Caco-2 (cell line): ENCODE results near the gene VAPA. TPM values are rescaled to one million over a fixed set of nuclear protein-coding genes. Genes with fewer than 3 reads are reported as not detected.

ENCODE experiments used
- BruUV-seq: library from RNA; stranded (reverse); fragments of 400-500 nt; replicated peaks from 2 replicates; lab custom pipeline; 2021; lab: Mats Ljungman, UMichigan
- CTCF ChIA-PET: fragments of 300-600 bp; sonication (Branson Sonifier 250); formaldehyde crosslinking; loops from one replicate; lab custom pipeline; 2022; ENCODE audit warnings: antibody characterized with exemption; lab: Charles Lee
- POLR2A ChIA-PET: fragments of 300-600 bp; sonication (Branson Sonifier 250); formaldehyde crosslinking; loops from one replicate; lab custom pipeline; 2022; ENCODE audit warnings: antibody characterized with exemption; lab: Charles Lee
- DNase-seq, 2 experiments: peaks; one replicate each; pipeline versions ENCODE4 v3.0.0 to v3.0.0-alpha.2; 2020 to 2022
- H3K27me3 ChIP-seq: replicated peaks from 2 replicates; pipeline ENCODE4 v1.6.0; 2011; ENCODE audit warnings: low read length; ENCODE audit not compliant: control insufficient read depth, insufficient read depth
- H3K36me3 ChIP-seq: 2 replicates; pipeline ENCODE4 v1.5.1; 2011; ENCODE audit warnings: low read length; ENCODE audit not compliant: control insufficient read depth, insufficient read depth
- H3K4me1 ChIP-seq: fragments of 250-450 bp; sonication (Bioruptor Pico); 2 replicates; pipeline ENCODE4 v1.5.1; 2020; ENCODE audit warnings: mild to moderate bottlenecking
- H3K4me3 ChIP-seq: 2 replicates; pipeline ENCODE4 v1.5.1; 2011; ENCODE audit warnings: low read depth, mild to moderate bottlenecking, control low read depth, low read length
- H3K9me3 ChIP-seq: fragments of 250-450 bp; sonication (Bioruptor Pico); 2 replicates; pipeline ENCODE4 v1.5.1; 2020; ENCODE audit warnings: mild to moderate bottlenecking, moderate library complexity
- H3K27ac Mint-ChIP-seq: one replicate; pipeline ENCODE4 v1.8.0; 2022; ENCODE audit warnings: mixed read lengths; ENCODE audit not compliant: unreplicated experiment
- H3K27me3 Mint-ChIP-seq: one replicate; pipeline ENCODE4 v1.8.0; 2022; ENCODE audit warnings: mixed read lengths; ENCODE audit not compliant: insufficient read depth, unreplicated experiment
- H3K36me3 Mint-ChIP-seq: one replicate; pipeline ENCODE4 v1.8.0; 2022; ENCODE audit warnings: mild to moderate bottlenecking, mixed read lengths; ENCODE audit not compliant: insufficient read depth, unreplicated experiment
- H3K4me1 Mint-ChIP-seq: one replicate; pipeline ENCODE4 v1.8.0; 2022; ENCODE audit warnings: low read depth, mixed read lengths; ENCODE audit not compliant: unreplicated experiment
- H3K4me3 Mint-ChIP-seq: one replicate; pipeline ENCODE4 v1.8.0; 2022; ENCODE audit warnings: mild to moderate bottlenecking, moderate library complexity, mixed read lengths; ENCODE audit not compliant: unreplicated experiment
- H3K9me3 Mint-ChIP-seq: one replicate; pipeline ENCODE4 v1.8.0; 2022; ENCODE audit warnings: mixed read lengths; ENCODE audit not compliant: unreplicated experiment
- intact Hi-C: fragments of 100-400 bp; cut with micrococcal nuclease; formaldehyde crosslinking; loops from one replicate; pipeline ENCODE4 v1.10.0; 2022; ENCODE audit not compliant: unreplicated experiment
- total RNA-seq: library from RNA; stranded (reverse); gene quantifications from 2 replicates; pipeline ENCODE4 v1.2.3, GENCODE V29; 2022
- TF ChIP-seq, protein P1 (sequence below), 2 experiments: fragments of 200-600 bp in 1 of 2; IDR thresholded peaks; 1 replicate in 1 of 2; 2 replicates in 1 of 2; pipeline versions ENCODE4 v1.5.1 to v1.8.0; 2011 to 2022; ENCODE audit warnings: antibody characterized with exemption in 1 of 2, control low read depth in 1 of 2, inconsistent platforms in 1 of 2, low read depth in 1 of 2, low read length in 1 of 2, mild to moderate bottlenecking in 1 of 2, moderate library complexity in 1 of 2; ENCODE audit not compliant: insufficient read depth in 1 of 2, severe bottlenecking in 1 of 2, unreplicated experiment in 1 of 2

The VAPA gene
- total RNA-seq, 1 experiment from 2014 or later = 222 TPM

DNA sequence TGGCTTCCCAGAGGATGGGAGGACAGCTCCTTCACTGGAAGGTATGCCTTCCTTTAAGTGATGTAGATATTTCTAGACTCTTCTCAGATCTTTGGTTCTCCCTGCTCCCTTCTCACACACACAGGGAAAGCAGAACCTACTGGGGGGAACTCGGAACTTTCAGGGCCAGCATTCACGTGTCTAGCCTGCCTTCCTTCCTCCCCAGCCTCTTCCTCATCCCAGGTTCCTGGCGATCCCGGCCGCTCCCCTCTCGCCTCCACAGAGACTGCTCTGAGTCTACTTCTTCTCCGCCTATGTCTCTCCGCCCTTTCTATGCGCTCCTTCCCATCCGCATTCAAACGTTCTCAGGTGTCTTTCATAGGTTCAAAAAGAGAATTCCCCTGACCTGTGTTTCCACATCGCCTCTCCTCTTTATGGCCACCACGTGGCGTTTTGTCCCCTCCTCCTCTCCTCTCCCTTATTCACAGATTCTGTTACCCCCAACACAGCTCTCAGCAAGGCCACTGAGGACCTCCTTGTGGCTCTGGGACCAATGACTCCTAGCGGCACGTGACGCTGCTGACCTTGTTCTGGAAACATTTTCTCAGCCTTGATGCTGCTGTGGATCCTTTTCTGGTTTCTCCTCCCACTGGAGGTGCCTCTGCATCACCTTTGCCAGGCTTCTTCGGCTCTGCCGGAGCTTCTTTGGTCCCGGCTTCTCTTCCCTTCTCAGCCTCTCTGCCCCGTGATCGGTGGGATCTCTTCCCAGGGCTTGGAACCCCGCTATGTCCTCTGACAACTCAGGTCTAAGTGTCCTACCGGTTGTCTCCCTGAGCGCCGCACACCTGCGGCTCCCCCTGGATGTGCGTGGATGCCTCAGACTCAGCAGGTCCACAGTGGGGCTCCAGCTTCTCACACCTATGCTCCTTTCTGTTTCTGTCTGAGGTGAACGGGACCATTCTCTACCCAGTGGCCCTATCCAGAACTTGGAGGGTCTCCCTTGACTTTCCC lies 77.5 kb downstream of the VAPA start:
- H3K27me3 ChIP-seq = no peaks in the 10 kb centered on the region
- TF ChIP-seq, protein P1, sequence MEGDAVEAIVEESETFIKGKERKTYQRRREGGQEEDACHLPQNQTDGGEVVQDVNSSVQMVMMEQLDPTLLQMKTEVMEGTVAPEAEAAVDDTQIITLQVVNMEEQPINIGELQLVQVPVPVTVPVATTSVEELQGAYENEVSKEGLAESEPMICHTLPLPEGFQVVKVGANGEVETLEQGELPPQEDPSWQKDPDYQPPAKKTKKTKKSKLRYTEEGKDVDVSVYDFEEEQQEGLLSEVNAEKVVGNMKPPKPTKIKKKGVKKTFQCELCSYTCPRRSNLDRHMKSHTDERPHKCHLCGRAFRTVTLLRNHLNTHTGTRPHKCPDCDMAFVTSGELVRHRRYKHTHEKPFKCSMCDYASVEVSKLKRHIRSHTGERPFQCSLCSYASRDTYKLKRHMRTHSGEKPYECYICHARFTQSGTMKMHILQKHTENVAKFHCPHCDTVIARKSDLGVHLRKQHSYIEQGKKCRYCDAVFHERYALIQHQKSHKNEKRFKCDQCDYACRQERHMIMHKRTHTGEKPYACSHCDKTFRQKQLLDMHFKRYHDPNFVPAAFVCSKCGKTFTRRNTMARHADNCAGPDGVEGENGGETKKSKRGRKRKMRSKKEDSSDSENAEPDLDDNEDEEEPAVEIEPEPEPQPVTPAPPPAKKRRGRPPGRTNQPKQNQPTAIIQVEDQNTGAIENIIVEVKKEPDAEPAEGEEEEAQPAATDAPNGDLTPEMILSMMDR (IDR thresholded peaks at IDR 0.05; ENCODE audit: insufficient read depth in 1 of 2, low read depth in 1 of 2, low read length in 1 of 2, severe bottlenecking in 1 of 2, unreplicated experiment in 1 of 2) = no peak
- Mint-ChIP-seq H3K4me3 (no peak overlapping the region), H3K36me3 (no peaks in the 10 kb centered on the region), H3K27me3 (no peaks in the 10 kb centered on the region), H3K4me1 (peaks cover 2% of the 10 kb centered on the region), H3K9me3 (no peaks in the 10 kb centered on the region), H3K27ac (no peak overlapping the region)
- no peak for DNase-seq
- intact Hi-C loops = no loop called here
- no TSS peak for BruUV-seq
- H3K36me3 ChIP-seq = no peaks in the 10 kb centered on the region
- ChIA-PET CTCF (no interaction called here), POLR2A (no interaction called here)
- H3K4me3 ChIP-seq = no peak overlapping the region
- no peaks in the 10 kb centered on the region for H3K9me3 ChIP-seq
- H3K4me1 ChIP-seq = no peaks in the 10 kb centered on the region

DNA sequence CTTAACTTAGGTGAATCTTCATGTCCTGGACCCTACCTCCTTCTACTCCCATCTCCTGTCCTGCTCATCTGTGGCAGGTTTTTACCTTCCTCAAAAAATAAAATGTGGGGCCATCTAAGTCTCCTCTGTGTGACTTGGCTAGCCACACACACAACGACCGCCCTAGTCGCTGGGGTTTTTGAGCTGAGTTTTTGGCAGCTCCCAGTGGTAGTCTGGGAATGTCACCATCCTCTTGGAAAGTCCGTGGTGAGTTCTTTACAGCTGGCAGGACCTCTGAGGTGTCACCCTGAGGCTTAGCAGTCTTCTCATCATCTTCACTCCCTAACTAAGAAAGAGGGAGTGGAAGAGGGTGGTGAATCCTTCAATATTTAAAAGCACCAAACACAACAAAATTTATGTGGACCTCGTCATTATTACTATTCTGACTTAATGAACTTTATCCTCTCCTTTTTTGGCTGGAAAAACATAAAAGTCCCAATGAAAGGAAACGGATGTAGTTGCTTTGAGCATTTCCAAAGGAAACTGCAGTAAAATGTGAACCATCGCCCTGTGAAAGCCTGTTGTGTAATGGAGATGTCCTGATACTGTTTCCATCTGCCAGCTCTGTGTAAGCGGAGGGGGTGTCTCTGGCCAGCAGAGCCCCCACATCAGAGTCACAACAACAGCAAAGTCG lies 78.6 kb downstream of the VAPA start:
- DNase-seq = no peak
- POLR2A ChIA-PET = no interaction called here
- CTCF ChIA-PET = no interaction called here
- H3K9me3 ChIP-seq = no peaks in the 10 kb centered on the region
- no peaks in the 10 kb centered on the region for H3K36me3 Mint-ChIP-seq
- H3K4me1 Mint-ChIP-seq = no peaks in the 10 kb centered on the region
- intact Hi-C loops = no loop called here
- no peaks in the 10 kb centered on the region for H3K4me1 ChIP-seq
- H3K27me3 Mint-ChIP-seq = no peaks in the 10 kb centered on the region
- H3K36me3 ChIP-seq = no peaks in the 10 kb centered on the region
- no peak overlapping the region for H3K27ac Mint-ChIP-seq
- TF ChIP-seq, protein P1 (IDR thresholded peaks at IDR 0.05; ENCODE audit: insufficient read depth in 1 of 2, low read depth in 1 of 2, low read length in 1 of 2, severe bottlenecking in 1 of 2, unreplicated experiment in 1 of 2) = no peak
- no peak overlapping the region for H3K4me3 ChIP-seq
- no peak overlapping the region for H3K4me3 Mint-ChIP-seq
- no TSS peak for BruUV-seq
- H3K27me3 ChIP-seq = no peaks in the 10 kb centered on the region
- H3K9me3 Mint-ChIP-seq = no peaks in the 10 kb centered on the region

DNA sequence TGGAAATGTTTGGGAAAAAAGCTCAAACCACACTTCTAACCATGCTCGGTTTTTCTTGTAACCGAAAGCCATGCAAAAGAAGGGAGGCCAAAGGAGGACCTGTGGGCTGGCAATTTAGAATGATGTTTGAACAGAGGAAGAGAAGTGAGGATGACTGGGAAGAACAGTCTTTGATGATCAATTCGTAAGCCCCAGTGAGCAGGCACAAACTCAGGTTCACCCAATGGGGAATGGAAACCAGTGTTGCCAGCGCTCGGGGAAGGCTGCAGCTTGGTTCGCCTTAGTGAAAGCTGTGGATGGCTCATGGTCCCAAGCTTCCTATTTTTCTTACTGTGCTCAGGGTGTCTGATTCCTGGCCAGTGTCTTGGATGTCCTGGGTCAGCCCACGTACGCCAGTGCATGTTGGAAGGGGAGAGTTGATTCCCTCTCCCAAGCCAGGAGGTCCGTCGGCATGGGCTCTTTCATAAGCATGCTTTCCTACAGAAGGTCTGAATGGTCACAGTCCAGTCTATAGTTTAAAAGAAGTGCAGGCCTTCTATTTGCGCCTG lies 79.2 kb downstream of the VAPA start:
- Histone ChIP-seq H3K4me1 (no peaks in the 10 kb centered on the region), H3K4me3 (no peak overlapping the region), H3K27me3 (no peaks in the 10 kb centered on the region), H3K9me3 (peaks cover 2% of the 10 kb centered on the region; the same call in 1 of the 2 replicates), H3K36me3 (no peaks in the 10 kb centered on the region)
- Mint-ChIP-seq H3K27me3 (no peaks in the 10 kb centered on the region), H3K9me3 (peaks cover 5% of the 10 kb centered on the region), H3K27ac (no peak overlapping the region), H3K4me3 (no peak overlapping the region), H3K36me3 (no peaks in the 10 kb centered on the region), H3K4me1 (no peaks in the 10 kb centered on the region)
- DNase-seq = no peak
- intact Hi-C loops = no loop called here
- BruUV-seq = no TSS peak
- ChIA-PET CTCF (interaction anchor here (0.6 kb wide), 1 partner anchor 32 kb away, joined by 3 read pairs; no protein-coding TSS in a partner anchor), POLR2A (no interaction called here)
- TF ChIP-seq, protein P1 (IDR thresholded peaks at IDR 0.05; ENCODE audit: insufficient read depth in 1 of 2, low read depth in 1 of 2, low read length in 1 of 2, severe bottlenecking in 1 of 2, unreplicated experiment in 1 of 2) = no peak
